ENCODE data around the gene SPOUT1. TPM values are rescaled to one million over a fixed set of nuclear protein-coding genes. Genes with fewer than 3 reads are reported as not detected.

Gene SPOUT1
- total RNA-seq, 2 experiments from 2014 or later: 77.3 to 81.2 TPM

Other genes starting within 250 kb of the SPOUT1 start
- 10 to 100 TPM; 68.9 to 76.3 TPM for gene DYNC2I2, start 172.9 kb downstream of the SPOUT1 start, total RNA-seq
- gene SET, start 140.6 kb downstream of the SPOUT1 start, total RNA-seq: 100 to 1,000 TPM; 574 to 607 TPM
- gene PKN3, start 127.3 kb downstream of the SPOUT1 start, total RNA-seq: 1 to 10 TPM; 7.6 to 8.0 TPM
- 10 to 100 TPM; 80.4 to 88.4 TPM for gene ZDHHC12, start 105.7 kb downstream of the SPOUT1 start, total RNA-seq
- gene ZER1, start 57.9 kb downstream of the SPOUT1 start, total RNA-seq: 10 to 100 TPM; 15.3 to 15.9 TPM
- 10 to 100 TPM; 19.1 to 22.5 TPM for gene TBC1D13, start 42.5 kb downstream of the SPOUT1 start, total RNA-seq
- 10 to 100 TPM; 23.9 to 24.7 TPM for gene ENDOG, start 11.3 kb downstream of the SPOUT1 start, total RNA-seq
- gene KYAT1, start 52.2 kb upstream of the SPOUT1 start, total RNA-seq: 10 to 100 TPM; 12.6 to 13.0 TPM
- gene LRRC8A, start 52.3 kb upstream of the SPOUT1 start, total RNA-seq: 10 to 100 TPM; 26.1 to 27.2 TPM
- gene PHYHD1, start 91.2 kb upstream of the SPOUT1 start, total RNA-seq: under 1 TPM; 0.55 to 0.68 TPM
- 1 to 10 TPM; 7.9 to 8.7 TPM for gene DOLK, start 117.8 kb upstream of the SPOUT1 start, total RNA-seq
- gene NUP188, start 117.9 kb upstream of the SPOUT1 start, total RNA-seq: 10 to 100 TPM; 83.8 to 85.2 TPM
- 100 to 1,000 TPM; 107 to 109 TPM for gene SH3GLB2, start 198.5 kb upstream of the SPOUT1 start, total RNA-seq
- gene MIGA2, start 206.8 kb upstream of the SPOUT1 start, total RNA-seq: 10 to 100 TPM; 38.3 to 45.6 TPM